Caco-2 (cell line): ENCODE measurements around the gene TMCC1. TPM values are rescaled to one million over a fixed set of nuclear protein-coding genes. Genes with fewer than 3 reads are reported as not detected.
A peak's percentile ranks its signal among the peaks of the same experiment; 100 is the strongest.

Experiments
- BruUV-seq: library from RNA; stranded (reverse); fragments of 400-500 nt; replicated peaks from 2 replicates; lab custom pipeline; 2021; lab: Mats Ljungman, UMichigan
- CTCF ChIA-PET: fragments of 300-600 bp; sonication (Branson Sonifier 250); formaldehyde crosslinking; loops from one replicate; lab custom pipeline; 2022; ENCODE audit warnings: antibody characterized with exemption; lab: Charles Lee
- POLR2A ChIA-PET: fragments of 300-600 bp; sonication (Branson Sonifier 250); formaldehyde crosslinking; loops from one replicate; lab custom pipeline; 2022; ENCODE audit warnings: antibody characterized with exemption; lab: Charles Lee
- DNase-seq, 2 experiments: peaks; one replicate each; pipeline versions ENCODE4 v3.0.0 to v3.0.0-alpha.2; 2020 to 2022
- H3K27me3 ChIP-seq: replicated peaks from 2 replicates; pipeline ENCODE4 v1.6.0; 2011; ENCODE audit warnings: low read length; ENCODE audit not compliant: control insufficient read depth, insufficient read depth
- H3K36me3 ChIP-seq: 2 replicates; pipeline ENCODE4 v1.5.1; 2011; ENCODE audit warnings: low read length; ENCODE audit not compliant: control insufficient read depth, insufficient read depth
- H3K4me1 ChIP-seq: fragments of 250-450 bp; sonication (Bioruptor Pico); 2 replicates; pipeline ENCODE4 v1.5.1; 2020; ENCODE audit warnings: mild to moderate bottlenecking
- H3K4me3 ChIP-seq: 2 replicates; pipeline ENCODE4 v1.5.1; 2011; ENCODE audit warnings: low read depth, mild to moderate bottlenecking, control low read depth, low read length
- H3K9me3 ChIP-seq: fragments of 250-450 bp; sonication (Bioruptor Pico); 2 replicates; pipeline ENCODE4 v1.5.1; 2020; ENCODE audit warnings: mild to moderate bottlenecking, moderate library complexity
- H3K27ac Mint-ChIP-seq: one replicate; pipeline ENCODE4 v1.8.0; 2022; ENCODE audit warnings: mixed read lengths; ENCODE audit not compliant: unreplicated experiment
- H3K27me3 Mint-ChIP-seq: one replicate; pipeline ENCODE4 v1.8.0; 2022; ENCODE audit warnings: mixed read lengths; ENCODE audit not compliant: insufficient read depth, unreplicated experiment
- H3K36me3 Mint-ChIP-seq: one replicate; pipeline ENCODE4 v1.8.0; 2022; ENCODE audit warnings: mild to moderate bottlenecking, mixed read lengths; ENCODE audit not compliant: insufficient read depth, unreplicated experiment
- H3K4me1 Mint-ChIP-seq: one replicate; pipeline ENCODE4 v1.8.0; 2022; ENCODE audit warnings: low read depth, mixed read lengths; ENCODE audit not compliant: unreplicated experiment
- H3K4me3 Mint-ChIP-seq: one replicate; pipeline ENCODE4 v1.8.0; 2022; ENCODE audit warnings: mild to moderate bottlenecking, moderate library complexity, mixed read lengths; ENCODE audit not compliant: unreplicated experiment
- H3K9me3 Mint-ChIP-seq: one replicate; pipeline ENCODE4 v1.8.0; 2022; ENCODE audit warnings: mixed read lengths; ENCODE audit not compliant: unreplicated experiment
- CTCF ChIP-seq, 2 experiments: fragments of 200-600 bp in 1 of 2; IDR thresholded peaks; 1 replicate in 1 of 2; 2 replicates in 1 of 2; pipeline versions ENCODE4 v1.5.1 to v1.8.0; 2011 to 2022; ENCODE audit warnings: antibody characterized with exemption in 1 of 2, control low read depth in 1 of 2, inconsistent platforms in 1 of 2, low read depth in 1 of 2, low read length in 1 of 2, mild to moderate bottlenecking in 1 of 2, moderate library complexity in 1 of 2; ENCODE audit not compliant: insufficient read depth in 1 of 2, severe bottlenecking in 1 of 2, unreplicated experiment in 1 of 2
- intact Hi-C: fragments of 100-400 bp; cut with micrococcal nuclease; formaldehyde crosslinking; loops from one replicate; pipeline ENCODE4 v1.10.0; 2022; ENCODE audit not compliant: unreplicated experiment
- total RNA-seq: library from RNA; stranded (reverse); gene quantifications from 2 replicates; pipeline ENCODE4 v1.2.3, GENCODE V29; 2022

TMCC1 gene
- total RNA-seq, 1 experiment from 2014 or later, result 27.8 TPM

- ChIA-PET CTCF (interaction anchor here (0.9 kb wide), 1 partner anchor 199 kb away, joined by 3 read pairs; no protein-coding TSS in a partner anchor), POLR2A (no interaction called here)
- TF ChIP-seq CTCF (IDR thresholded peaks at IDR 0.05; ENCODE audit: insufficient read depth in 1 of 2, low read depth in 1 of 2, low read length in 1 of 2, severe bottlenecking in 1 of 2, unreplicated experiment in 1 of 2), result no peak
- no peak overlapping the region for H3K4me3 Mint-ChIP-seq
- DNase-seq, result no peak
- H3K4me3 ChIP-seq, result no peak overlapping the region
- no TSS peak for BruUV-seq
- no peaks in the 10 kb centered on the region for H3K9me3 ChIP-seq
- no peak overlapping the region for H3K27ac Mint-ChIP-seq
- no peaks in the 10 kb centered on the region for H3K36me3 ChIP-seq
- peaks cover 17% of the 10 kb centered on the region for H3K36me3 Mint-ChIP-seq
- intact Hi-C loops, result no loop called here
- peaks cover 9% of the 10 kb centered on the region; the same call in 1 of the 2 replicates for H3K4me1 ChIP-seq
- peaks cover 15% of the 10 kb centered on the region for H3K9me3 Mint-ChIP-seq
- H3K27me3 ChIP-seq, result no peaks in the 10 kb centered on the region
- H3K27me3 Mint-ChIP-seq, result no peaks in the 10 kb centered on the region
- peaks cover 5% of the 10 kb centered on the region for H3K4me1 Mint-ChIP-seq
Observed at GRCh38 chr3:129632056-129632455, 261.5 kb downstream of the TMCC1 start.

GRCh38 chr3:129629011-129629410 lies 264.5 kb downstream of the TMCC1 start:
- DNase-seq, result no peak
- Histone ChIP-seq H3K27me3 (no peaks in the 10 kb centered on the region), H3K9me3 (no peaks in the 10 kb centered on the region), H3K4me3 (no peak overlapping the region), H3K4me1 (peaks cover 16% of the 10 kb centered on the region), H3K36me3 (no peaks in the 10 kb centered on the region)
- TF ChIP-seq CTCF (IDR thresholded peaks at IDR 0.05; ENCODE audit: insufficient read depth in 1 of 2, low read depth in 1 of 2, low read length in 1 of 2, severe bottlenecking in 1 of 2, unreplicated experiment in 1 of 2), result no peak
- intact Hi-C loops, result loop anchor here (5.0 kb wide), 1 partner anchor 247 kb away; no protein-coding TSS in a partner anchor
- H3K9me3 Mint-ChIP-seq, result no peaks in the 10 kb centered on the region
- H3K4me3 Mint-ChIP-seq, result no peak overlapping the region
- H3K4me1 Mint-ChIP-seq, result peaks cover 16% of the 10 kb centered on the region
- no peak overlapping the region for H3K27ac Mint-ChIP-seq
- peaks cover 15% of the 10 kb centered on the region for H3K36me3 Mint-ChIP-seq
- ChIA-PET CTCF (interaction anchor here (1.8 kb wide), 1 partner anchor 196 kb away, joined by 9 read pairs; no protein-coding TSS in a partner anchor), POLR2A (no interaction called here)
- H3K27me3 Mint-ChIP-seq, result no peaks in the 10 kb centered on the region
- no TSS peak for BruUV-seq

- Histone ChIP-seq H3K9me3 (no peaks in the 10 kb centered on the region), H3K36me3 (no peaks in the 10 kb centered on the region), H3K4me1 (peaks cover 15% of the 10 kb centered on the region), H3K4me3 (peak overlapping the region; percentile 85), H3K27me3 (no peaks in the 10 kb centered on the region)
- no peak for TF ChIP-seq CTCF (IDR thresholded peaks at IDR 0.05; ENCODE audit: insufficient read depth in 1 of 2, low read depth in 1 of 2, low read length in 1 of 2, severe bottlenecking in 1 of 2, unreplicated experiment in 1 of 2)
- DNase-seq, result no peak
- no peaks in the 10 kb centered on the region for H3K27me3 Mint-ChIP-seq
- no peaks in the 10 kb centered on the region for H3K9me3 Mint-ChIP-seq
- H3K36me3 Mint-ChIP-seq, result peaks cover 15% of the 10 kb centered on the region
- no TSS peak for BruUV-seq
- H3K27ac Mint-ChIP-seq, result peak overlapping the region; percentile 98
- ChIA-PET CTCF (interaction anchor here (0.6 to 3.3 kb wide), 9 partner anchors 21 to 245 kb away, joined by 3 to 38 read pairs (median 5); no protein-coding TSS in a partner anchor), POLR2A (no interaction called here)
- intact Hi-C loops, result loop anchor here (1.0 to 5.0 kb wide), 5 partner anchors 22 to 306 kb away; no protein-coding TSS in a partner anchor
- H3K4me3 Mint-ChIP-seq, result peak overlapping the region; percentile 97
- H3K4me1 Mint-ChIP-seq, result peaks cover 11% of the 10 kb centered on the region
Observed at GRCh38 chr3:129628169-129628522, 265.4 kb downstream of the TMCC1 start.
